CD4-positive, alpha-beta T cell treated with Interleukin-15 for 1 hour (primary cell): ENCODE results near the gene TPRX1.
"Not testable (repeated sequence)": the region's sequence is repeated elsewhere in the genome, so short reads cannot be mapped to it uniquely, and the experiment has no call there.

Experiments used
- DNase-seq: peaks from one replicate; pipeline ENCODE4 v3.0.0-alpha.2; 2020

TPRX1 gene, protein sequence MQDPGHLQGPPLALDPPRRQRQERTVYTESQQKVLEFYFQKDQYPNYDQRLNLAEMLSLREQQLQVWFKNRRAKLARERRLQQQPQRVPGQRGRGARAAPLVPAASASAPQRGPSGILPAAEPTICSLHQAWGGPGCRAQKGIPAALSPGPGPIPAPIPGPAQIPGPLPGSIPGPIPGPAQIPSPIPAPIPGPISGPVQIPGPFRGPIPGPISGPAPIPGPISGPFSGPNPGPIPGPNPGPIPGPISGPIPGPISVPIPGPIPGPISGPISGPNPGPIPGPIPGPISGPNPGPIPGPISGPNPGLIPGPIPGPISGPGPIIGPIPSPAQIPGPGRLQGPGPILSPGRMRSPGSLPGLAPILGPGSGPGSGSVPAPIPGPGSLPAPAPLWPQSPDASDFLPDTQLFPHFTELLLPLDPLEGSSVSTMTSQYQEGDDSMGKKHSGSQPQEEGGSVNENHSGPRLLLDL

DNA sequence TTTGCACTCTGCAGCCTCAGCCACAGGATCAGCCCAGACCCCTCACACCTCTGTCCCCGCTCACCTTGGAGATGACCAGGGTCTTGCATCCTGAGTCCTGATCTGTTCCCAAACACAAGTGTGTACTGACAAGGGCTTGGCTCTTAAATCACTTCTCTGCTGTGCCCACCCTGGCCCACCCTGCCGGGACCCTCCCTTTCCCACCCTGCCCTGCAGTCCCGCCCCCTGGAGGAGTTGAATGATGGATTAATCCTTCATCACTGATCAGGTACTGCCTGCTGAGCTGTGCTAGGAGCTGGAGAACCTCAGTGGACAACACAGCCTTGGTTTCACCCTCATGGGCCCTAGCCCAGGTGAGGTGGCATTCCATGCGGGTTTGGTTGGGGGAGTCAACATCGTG lies at the start of gene TPRX1:
Gene TPRX1, minus strand, starts transcription at position 101 of the 400 bp plus-strand sequence. Its CDS starts 12 bp downstream, at position 89.
- not testable (repeated sequence) for DNase-seq

DNA sequence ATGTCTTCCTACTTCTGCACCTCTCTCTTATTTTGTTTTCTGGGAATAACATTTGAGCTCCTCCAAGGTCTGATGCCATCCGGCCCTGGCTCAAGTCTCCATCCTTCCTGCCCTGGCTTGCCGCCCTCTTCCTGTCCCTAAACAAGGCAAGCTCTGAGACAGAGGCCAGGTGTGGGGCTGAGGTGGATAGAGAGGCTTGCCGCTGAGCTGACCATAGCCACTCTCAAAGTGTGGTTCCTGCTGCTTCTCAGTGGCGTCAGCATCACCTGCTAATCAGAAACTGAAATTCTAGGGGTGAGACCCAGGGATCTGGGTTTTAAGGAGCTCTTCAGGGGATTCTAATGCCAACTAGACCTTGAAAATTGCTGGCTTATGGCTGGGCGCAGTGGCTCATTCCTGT lies 48.7 kb upstream of the TPRX1 start:
- DNase-seq: no peak

- DNase-seq: no peak
Measured at GRCh38 chr19:47848823-47849473, 44.6 kb upstream of the TPRX1 start.

- DNase-seq: no peak
Measured at GRCh38 chr19:47848425-47848822, 44.1 kb upstream of the TPRX1 start.

- DNase-seq: no peak
Measured at GRCh38 chr19:47842941-47843340, 38.6 kb upstream of the TPRX1 start.

GRCh38 chr19:47839913-47840312 lies 35.6 kb upstream of the TPRX1 start:
- DNase-seq: no peak

DNA sequence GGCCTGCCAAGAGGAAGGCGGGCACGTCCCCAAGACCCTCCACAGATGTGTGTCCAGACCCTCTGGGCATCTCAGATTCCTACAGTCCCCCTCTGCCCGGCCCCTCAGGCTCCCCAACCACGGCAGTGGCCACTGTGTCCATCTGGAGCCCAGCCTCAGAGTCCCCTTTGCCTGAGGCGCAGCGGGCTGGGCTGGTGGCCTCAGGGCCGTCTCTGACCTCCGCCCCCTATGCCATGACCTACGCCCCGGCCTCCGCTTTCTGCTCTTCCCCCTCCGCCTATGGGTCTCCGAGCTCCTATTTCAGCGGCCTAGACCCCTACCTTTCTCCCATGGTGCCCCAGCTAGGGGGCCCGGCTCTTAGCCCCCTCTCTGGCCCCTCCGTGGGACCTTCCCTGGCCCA lies 35.1 kb upstream of the TPRX1 start:
- no peak for DNase-seq

- DNase-seq: no peak
Measured at GRCh38 chr19:47836038-47836437, 31.7 kb upstream of the TPRX1 start.

- DNase-seq: no peak
Measured at GRCh38 chr19:47832723-47833122, 28.4 kb upstream of the TPRX1 start.

DNA sequence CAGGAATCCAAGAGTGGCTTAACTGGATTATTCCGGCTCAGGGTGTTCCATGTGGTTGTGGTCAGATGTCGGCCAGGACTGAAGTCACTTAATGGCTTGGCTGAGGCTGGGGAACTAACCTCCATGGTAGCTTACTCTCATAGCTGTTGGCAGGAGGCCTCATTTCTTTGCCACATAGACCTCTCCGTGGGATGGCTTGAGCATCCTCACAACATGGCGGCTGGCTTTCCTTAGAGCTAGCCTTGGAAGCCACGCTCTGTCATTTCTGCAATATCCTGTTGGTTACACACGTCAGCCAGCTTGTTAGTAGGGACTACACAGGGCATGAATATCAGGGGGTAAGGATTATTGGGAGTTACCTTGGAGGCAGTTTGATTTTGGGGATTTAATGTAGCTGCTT lies 22.4 kb upstream of the TPRX1 start:
- DNase-seq: no peak

DNA sequence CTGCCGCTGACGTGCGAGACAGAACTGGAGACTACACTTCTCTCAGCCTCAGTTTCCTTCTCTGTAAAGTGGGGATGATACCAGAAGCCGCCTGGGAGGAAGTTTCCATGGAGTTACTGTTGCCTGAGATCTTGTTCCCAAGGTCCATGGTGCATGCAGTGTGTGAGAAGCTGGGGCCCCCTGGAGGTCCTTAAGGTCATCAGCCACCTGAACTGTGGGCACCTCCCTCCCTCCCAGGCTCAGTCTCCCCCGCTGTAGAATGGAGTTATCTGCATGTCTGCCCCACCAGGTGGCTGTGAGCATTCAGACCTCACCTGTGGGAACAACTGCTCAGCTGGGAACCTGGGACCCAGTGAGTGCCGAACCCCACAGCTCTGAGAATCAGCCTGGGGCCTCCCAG lies 20.0 kb upstream of the TPRX1 start:
- DNase-seq: no peak

DNA sequence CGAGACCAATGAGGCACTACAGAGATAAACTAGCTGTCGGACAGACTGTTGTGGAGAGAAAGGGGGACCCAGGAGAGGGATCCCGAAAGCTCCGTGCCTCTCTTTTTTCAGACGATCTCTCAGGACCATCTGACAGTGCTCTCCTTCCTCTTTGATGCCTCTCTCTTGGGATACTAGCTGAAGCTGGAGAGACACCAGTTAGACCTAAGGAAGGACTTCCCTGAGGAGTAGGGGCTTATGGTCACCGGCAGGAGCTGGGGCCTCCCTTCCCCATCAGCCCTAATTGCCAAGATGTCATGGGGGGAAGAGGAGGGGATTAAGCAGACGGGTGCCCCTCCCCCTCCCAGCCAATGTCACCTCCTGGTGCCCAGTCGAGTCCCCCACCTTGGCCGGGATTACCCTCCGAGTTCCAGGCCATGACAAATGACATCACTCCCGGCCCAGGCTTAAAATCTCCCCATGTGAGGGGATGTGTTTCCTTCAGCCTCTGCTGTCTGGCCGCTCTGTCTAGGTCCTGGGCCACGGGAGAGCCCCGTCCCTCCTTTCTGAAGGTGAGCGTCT lies 17.2 kb upstream of the TPRX1 start, which contains the start of gene CRX:
Gene CRX, plus strand, starts transcription at position 478 of the 561 bp plus-strand sequence. CDS start 12,507 bp downstream, outside the sequence.
- no peak for DNase-seq

DNA sequence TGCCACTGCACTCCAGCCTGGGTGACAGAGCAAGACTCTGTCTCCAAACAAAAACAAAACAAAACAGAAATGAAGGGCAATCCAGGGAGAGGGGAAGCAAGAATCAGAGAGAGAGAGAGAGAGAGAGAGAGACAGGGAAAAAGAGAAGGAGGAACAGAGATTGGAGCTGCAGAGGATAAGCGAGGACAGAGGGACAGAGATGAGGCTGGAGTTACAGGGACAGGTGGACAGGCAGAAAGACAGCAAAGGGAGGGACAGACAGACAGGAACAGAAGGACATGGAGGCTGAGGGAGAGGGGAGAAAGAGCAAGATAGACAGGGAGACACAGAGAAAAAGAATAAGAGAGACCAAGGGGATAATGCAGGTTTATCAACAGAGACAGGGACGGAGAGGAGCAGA lies 16.1 kb upstream of the TPRX1 start:
- no peak for DNase-seq

- DNase-seq: no peak
Measured at GRCh38 chr19:47819858-47820257, 15.5 kb upstream of the TPRX1 start.

- not testable (repeated sequence) for DNase-seq
Measured at GRCh38 chr19:47818221-47818620, 13.9 kb upstream of the TPRX1 start.

DNA sequence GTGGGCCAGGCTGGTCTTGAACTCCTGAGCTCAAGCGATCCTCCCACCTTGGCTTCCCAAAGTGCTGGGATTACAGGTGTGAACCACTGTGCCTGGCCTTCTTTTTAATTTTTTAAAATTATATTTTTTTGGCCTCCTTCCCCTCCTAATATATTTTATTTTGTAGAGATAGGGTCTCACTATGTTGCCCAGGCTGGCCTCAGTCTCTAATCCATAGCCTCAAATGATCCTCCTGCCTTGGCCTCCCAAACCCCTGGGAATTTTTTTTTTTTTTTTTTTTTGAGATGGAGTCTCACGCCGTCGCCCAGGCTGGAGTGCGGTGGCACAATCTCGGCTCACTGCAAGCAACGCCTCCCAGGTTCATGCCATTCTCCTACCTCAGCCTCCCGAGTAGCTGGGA lies 11.9 kb upstream of the TPRX1 start:
- not testable (repeated sequence) for DNase-seq

GRCh38 chr19:47813995-47814328 lies 9.6 kb upstream of the TPRX1 start:
- DNase-seq: no peak

DNA sequence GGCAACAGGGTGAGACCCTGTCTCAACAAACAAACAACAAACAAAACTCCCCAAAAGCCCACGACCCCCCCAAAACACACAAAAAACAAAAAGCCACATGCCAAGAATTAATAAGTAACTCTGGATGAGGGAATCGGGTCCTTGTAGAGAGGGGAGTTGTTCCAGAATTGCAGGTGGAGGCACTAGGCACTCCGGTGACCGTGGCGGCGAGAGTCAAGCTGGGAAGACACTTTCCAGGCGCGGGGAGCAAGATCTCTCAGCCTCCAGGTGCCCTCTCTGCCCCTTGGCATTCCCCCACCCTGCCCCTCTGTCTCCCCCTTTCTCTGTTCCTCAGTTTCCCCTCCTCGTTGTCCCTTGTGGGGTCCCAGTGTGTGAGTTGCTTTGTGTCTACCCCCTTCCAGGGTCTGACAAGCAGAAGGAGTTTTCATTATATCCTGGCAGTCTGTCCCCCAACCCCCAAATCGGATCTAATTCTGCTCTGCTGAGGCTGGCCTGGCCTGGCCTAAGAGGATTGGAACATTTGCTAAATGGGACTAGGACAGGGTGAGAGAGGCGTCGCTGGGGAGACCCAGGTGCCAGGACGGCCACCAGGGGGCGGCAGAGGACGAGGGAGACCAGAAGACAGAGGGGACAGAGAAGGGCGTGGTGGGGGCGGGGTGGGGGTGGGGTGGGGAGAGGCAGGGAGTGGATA lies 9.1 kb upstream of the TPRX1 start:
- DNase-seq: peak; percentile 58

- no peak for DNase-seq
Measured at GRCh38 chr19:47806435-47806834, 2.1 kb upstream of the TPRX1 start.

- DNase-seq: no peak
Measured at GRCh38 chr19:47805313-47805712, 962 bp upstream of the TPRX1 start.

DNA sequence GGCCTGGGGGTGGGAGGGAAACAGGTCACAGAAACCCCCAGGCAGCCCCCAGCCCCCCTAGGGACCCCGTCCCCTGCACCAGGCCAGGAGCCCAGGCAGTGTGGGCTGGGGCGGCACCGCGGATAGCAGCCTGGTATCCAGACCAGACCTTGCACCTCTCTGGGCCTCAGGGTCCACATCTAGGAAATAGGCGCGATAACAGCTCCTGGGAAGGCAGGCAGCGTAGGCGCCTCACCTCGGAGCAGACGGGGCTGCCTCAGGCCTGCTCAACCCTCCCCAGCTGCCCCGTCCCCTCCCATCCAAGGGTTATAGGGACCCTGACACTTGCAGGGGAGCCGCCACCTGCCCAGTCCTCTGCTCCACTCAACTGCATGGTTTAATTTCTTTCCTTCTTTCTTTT lies 680 bp downstream of the TPRX1 start:
- DNase-seq: not testable (repeated sequence)

DNA sequence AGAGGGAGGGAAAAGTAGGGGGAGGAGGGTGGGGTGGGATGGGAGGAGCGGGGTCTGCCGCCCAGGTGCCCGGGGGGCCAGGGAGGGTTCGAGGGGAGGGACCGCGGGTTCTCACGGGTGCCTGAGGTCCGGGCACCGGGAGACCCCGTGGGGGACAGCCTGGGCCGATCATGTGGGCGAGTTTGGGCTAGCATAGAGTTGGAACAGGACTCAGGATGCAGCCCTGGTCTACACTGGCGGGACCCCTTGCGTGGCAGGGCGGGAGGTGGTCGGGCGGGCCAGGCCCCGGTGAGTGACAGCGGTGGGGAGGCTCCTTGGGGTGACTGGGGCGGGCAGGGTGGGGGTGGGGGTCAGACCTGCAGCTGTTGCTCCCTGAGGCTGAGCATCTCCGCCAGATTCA lies 1.2 kb downstream of the TPRX1 start:
- not testable (repeated sequence) for DNase-seq

DNA sequence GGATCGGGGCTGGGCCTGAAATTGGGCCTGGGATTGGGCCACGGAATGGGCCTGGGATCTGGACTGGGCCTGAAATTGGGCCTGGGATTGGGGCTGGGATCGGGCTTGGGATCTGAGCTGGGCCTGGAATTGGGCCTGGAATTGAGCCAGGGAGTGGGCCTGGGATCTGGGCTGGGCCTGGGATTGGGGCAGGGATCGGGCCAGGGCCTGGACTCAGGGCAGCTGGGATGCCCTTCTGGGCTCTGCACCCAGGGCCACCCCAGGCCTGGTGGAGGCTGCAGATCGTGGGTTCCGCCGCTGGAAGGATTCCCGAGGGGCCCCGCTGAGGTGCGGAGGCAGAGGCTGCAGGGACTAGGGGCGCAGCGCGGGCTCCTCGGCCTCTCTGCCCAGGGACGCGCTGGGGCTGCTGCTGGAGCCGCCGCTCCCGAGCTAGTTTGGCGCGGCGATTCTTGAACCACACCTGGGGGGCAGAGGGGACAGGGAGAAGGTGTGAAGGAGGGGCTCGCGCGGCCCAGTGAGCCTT lies 1.8 kb downstream of the TPRX1 start:
- no peak for DNase-seq
